Dermis blood vessel endothelial cell (primary cell): ENCODE data around the gene SLC4A2. TPM values are rescaled to one million over a fixed set of nuclear protein-coding genes. Genes with fewer than 3 reads are reported as not detected.
A peak's percentile ranks its signal among the peaks of the same experiment; 100 is the strongest.

Experiments
- DNase-seq: peaks from one replicate; pipeline ENCODE4 v3.0.0; 2010
- total RNA-seq: library from RNA; depleted of rRNA; stranded (reverse); fragments of >200 nt; gene quantifications from 2 replicates; pipeline ENCODE4 v1.2.3, GENCODE V29; 2014

SLC4A2 gene
- total RNA-seq, 1 donor from 2014 or later, result 93.6 TPM

DNA sequence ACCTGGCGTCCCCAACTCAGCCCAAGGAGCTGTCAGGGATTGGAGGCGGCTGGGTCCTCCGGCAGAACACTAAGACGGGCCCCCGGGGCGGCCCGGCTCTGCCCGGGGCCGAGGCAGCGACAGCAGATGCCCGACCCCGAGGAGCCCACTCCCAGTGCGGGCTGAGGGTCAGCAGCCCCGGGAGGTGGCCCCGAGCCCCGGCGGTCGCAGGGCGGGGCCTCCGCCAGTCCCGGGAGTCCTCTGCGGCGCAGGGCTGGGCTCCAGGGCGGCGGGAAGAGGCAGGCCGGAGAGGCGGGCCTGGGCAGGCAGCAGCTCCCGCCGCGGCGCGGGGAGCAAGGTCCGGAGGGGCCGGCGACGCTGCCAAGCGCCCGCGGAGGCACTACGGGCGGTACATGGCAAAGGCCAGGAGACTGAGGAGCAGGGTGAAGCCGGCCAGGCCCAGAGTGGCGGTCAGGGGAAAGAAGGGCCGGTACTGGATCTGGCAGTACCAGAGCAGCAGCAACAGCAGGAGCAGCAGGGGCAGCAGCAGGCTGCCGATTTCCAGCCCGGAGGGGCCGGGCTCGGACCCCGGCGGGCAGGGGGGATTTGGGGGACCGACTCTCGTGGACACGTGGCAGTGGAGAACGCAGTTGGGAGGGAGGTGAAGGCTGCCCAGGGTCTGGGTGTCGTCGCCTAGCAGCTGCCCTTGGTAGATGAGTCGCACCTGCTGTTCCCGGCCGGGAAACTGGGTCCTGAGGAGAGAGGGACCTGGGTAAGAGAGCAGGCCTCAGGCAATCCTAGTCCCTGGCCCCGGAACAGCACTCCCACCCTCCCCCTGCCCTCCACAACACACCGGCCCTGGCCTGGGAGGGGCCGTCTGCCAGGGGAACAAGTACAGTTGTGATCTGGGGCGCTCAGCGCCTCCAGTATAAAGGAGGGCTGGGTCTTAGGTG lies 22.0 kb downstream of the SLC4A2 start:
- peak; percentile 42 for DNase-seq

DNA sequence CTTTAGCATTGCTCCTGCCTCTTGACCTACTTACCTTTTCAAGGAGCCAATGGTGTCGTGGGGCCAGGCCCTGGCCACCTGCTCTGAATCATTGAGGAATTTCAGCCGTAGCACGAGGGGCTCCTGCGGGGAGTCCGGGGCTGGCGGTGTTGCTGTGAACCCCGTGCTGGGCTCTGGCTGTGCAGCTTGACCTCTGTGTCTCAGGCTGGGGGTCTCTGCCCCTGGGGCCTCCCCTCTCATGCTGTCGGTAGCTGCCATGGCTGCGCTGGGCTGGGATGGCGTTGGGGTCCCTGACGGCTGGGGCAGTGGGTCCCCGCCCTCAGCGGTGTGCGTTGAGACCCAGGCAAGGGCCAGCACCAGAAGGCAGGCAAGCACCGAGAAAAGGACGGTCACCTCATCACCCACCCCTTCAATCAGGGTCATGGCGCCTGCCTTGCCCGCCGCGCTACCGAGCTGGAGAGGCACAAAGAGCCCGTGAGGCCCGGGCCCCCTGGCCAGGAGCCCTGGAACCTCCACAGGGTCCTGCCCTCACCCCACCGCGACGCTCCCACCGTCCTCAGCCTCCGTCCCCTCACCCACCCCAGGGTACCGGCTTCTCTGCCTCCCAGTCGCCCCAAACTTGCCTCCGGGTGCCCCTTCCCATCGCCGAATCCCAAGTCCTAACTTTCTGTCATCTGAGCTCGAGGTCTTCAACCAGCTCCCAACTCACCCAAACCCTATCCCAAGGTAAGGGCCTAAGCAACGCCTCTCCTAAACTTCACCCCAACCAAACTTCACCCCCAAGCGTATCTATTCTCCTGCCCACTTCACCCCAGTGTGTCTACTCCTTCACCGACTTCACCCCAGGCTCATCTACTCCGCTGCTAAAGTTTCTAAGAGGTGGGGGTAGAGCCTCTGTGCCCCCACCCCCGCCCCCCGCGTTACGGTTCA lies 23.0 kb downstream of the SLC4A2 start:
- no peak for DNase-seq

DNA sequence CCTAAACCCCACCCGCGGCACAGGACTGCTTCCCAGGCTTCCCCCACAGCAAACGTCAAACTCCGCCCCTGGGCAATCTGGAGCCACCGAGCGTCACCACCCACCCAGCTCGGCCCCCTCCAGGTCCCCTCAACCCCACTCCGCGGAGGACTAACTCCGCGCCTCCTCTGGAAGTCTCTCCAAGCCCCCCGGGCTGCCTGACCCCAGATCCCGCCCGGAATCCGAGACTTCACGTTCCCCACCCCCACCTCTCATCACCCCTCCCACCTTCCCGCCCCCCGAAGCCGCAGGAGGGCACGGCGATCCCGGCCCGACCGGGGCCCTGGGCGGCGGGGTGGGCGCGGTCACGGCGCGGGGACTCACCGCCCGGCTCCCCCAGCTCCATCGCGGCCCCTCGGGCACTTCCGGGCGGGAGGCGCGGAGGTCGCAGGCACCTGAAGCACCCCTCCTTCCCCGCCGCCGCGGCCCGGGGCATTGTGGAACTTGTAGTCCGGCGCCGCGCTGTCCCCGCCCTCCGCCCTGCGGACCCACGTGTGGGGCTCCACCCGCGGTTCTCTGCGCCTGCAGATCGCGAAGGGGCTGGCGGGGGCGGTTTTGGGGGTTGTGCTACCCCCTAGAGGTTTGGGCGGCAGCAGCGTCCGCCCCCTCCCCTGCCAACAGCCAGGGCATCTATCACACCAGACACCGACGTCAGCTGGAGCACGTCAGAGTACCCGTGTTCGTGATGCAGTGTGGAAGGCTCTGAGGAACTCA lies 23.9 kb downstream of the SLC4A2 start, which contains the start of gene TMUB1:
Gene TMUB1 (minus strand): TSS at position 423 of the 753 bp plus-strand sequence. CDS start 930 bp downstream, outside the sequence.
- DNase-seq, result peak; percentile 69

DNA sequence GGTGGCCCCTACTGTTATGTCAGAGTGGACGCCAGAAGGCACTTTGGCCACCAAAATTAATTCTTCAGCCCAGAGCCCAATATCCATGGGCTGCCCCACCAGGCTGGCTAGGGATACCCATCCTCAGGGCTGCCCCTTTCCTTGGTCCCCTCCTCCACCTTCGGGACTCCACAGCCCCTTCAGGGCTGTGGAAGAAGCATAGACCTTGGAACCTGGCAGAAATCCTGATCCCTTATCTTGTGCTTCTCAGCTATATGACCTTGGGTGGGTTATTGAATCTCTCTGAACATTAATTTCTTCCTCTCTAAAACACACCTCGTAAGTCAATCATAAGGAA lies 24.4 kb downstream of the SLC4A2 start:
- no peak for DNase-seq

DNA sequence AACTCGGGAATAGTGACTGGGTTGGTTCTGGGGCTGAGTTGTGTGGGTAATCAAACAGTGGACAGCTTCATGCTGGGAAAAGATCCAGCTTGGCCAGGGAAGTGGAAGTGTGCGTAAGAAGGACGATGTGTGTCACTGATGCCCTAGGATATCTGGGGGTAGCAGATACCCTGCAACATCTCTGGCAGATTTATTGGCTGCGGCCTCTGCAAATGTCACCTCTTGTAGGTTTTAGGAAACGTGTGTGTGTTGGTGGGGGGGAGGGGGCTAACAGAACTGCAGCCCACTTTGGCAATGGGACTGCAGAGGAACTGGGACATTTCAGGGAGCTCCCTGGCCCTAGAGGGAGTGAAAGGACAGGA lies 25.9 kb downstream of the SLC4A2 start:
- DNase-seq, result no peak

DNA sequence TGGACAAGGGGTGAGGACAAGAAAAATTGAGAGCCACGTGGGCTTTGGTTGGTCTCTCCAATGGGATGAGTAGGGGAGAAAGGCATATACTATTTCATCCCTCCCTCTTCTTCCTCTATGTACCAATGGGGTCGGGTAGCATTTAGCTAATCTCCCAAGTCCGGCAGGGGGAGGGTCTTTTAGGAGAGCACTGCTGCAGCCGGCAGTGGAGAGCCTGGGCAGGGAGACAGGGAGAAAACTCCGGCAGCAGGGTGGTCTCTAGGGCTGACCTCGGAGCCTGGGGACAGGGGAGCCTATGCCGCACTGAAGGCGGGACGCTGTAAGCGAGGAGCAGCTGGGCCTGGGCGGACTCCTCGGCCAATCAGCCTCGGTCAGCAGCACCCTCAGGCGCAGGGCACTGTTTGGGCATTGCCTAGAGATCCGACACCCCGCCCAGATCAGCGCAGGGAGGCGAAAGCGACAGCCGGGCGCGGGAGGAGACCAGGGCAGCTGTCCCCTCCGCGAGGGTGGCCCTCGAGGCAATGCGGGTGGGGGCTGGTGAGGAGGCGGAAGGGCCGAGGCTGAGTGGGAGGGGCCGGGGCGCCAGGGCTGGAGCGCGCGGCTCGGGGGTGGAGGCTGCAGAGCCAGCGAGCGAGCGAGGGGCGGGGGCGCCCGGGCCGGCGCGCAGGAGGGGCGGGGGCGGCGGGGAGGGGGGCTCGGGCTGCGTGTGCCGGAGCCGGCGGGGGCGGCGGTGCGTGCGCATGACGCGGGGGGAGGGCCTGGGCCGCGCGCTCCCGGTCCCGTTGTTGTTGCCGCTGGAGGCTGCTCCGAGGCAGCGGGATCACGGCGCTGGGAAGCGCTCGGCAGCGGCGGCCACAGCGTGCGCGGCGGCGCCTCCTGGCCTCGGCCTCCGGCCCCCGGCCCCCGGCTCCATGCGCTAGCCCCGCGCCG lies 26.6 kb downstream of the SLC4A2 start, which contains the start of gene AGAP3:
Gene AGAP3 (plus strand): TSS at position 785 of the 930 bp plus-strand sequence. CDS start 267 bp downstream, outside the sequence.
- peak; percentile 87 for DNase-seq

DNA sequence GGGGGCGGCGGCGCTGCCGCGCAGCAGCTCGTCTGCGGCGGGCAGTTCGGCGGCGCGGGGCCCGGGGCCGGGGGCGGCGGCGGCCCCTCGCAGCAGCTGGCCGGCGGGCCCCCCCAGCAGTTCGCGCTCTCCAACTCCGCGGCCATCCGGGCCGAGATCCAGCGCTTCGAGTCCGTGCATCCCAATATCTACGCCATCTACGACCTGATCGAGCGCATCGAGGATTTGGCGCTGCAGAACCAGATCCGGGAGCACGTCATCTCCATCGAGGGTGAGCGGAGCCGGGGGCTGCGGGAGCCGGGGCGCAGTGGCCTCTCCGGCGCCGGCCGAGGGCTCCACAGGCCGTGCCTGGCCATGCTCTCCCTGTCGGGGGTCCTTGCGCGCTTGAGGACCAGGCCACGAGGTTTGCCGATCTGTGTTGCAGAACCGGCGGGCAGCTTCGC lies 27.4 kb downstream of the SLC4A2 start:
- peak; percentile 51 for DNase-seq

DNA sequence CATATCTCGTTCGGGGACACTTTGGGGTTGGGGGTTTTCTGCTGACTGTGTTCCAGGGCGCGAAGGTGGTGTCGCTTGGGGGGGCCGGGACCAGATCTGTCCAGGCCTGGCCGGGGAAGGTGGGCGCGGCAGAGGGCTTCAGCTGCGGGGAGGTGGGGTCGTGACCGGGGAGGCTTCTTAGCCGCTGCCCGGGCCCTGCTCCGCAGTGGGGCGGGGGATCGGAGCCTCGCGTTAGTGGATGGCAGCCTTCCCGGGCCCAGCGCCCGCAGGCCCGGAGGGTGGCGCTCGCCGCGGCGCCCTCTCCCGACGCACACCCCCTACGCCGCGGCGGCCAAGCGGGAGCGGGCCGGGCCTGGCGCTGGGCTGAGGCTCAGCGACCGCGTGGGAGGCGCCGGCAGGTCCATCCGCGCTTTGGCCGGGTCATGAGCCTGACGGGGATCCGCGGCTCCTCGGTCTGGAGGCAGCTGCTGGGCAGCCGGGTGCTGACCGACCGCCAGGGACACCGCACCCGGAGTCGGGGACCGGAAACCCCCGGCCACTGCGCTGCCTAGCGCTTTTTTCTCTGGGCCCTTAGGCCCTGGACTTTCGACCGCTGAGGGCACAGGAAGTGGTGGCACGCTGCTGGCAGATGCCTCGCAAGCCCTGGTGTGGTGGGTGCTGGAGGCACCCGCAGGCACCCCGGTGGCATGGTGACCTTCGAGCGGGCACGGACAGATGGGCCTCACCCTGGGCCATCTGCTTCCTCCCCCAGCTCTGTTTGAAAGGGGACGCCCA lies 28.0 kb downstream of the SLC4A2 start:
- DNase-seq, result peak; percentile 68

DNA sequence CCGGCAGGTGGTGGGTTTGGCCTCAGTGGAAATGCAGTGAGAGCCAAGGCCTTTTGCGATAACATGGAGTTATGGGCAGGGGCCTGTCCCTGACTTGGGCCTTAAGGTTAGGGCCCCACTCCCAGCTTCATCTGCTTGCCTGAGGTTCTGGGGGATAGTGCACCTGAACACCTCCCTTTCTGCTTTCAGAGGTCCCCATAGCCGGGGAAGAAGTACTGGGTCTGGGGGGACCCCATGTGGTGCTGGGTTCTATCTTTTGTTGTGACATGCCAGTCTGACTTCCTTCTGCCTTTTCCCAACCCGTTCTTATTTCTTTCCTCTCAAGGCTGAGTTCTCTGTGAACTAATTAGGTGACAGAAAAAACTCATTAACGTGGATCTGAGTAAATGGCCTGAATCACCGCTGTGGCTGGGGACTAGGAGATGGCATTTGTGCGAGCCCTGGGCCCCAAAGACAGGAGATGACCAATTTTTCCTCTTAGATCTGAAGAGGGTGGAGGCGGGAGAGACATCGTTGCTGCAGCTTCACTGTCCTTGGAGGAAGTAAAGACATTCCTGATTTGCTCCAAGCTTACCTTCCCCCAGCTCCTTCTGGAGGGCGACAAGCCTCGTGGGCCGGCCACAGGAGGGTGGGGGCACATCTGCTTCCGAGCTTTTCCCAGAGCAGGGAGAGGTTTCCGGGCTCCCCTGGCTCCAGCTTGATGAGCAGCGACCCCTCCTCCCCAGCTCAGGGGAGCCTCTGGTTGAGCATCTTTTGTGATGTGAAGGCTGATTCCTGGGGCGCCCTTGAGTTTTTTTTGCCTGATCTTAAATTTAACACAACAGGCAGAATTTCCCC lies 28.8 kb downstream of the SLC4A2 start:
- DNase-seq, result peak; percentile 57

DNA sequence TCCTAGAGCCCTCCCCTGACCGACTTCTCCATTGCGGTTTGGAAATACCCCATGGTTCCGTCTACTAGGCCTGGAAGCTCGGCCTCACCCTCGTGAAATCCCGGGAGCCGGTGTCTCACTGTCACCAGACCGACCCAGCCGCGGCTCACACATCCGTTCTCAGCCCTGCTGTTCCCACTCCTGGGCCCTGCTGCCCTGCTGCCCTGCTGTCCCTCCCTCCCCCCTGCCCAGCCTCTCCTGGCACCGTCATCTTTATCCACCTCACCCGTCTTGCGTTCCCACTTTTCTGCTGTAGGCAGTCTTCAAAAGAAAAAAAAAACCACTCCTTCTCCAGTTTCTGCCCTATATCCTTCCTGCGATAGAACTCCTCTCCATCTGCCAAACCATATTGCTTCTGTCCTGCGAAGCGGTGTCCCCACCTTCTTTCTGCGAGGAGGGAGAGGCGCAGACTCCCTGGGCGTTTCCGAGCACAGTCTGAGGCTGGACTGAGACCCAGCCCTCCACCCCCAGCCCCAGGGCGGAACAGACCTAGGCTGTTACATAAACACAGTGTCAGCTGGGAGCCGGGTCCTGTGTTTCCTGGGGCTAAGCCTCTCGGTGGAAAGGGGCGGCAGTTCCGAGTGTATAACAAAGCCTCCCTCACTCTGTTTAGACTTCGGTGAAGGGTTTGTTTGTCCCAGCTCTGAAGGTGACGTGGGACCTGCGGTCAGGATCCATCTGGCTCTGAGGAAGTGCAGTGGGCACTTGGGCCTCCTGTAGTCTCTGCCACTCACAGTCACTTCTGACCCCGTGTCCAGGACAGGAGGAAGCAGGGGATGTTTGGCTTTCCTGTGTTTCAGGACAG lies 29.7 kb downstream of the SLC4A2 start:
- DNase-seq, result peak; percentile 97

DNA sequence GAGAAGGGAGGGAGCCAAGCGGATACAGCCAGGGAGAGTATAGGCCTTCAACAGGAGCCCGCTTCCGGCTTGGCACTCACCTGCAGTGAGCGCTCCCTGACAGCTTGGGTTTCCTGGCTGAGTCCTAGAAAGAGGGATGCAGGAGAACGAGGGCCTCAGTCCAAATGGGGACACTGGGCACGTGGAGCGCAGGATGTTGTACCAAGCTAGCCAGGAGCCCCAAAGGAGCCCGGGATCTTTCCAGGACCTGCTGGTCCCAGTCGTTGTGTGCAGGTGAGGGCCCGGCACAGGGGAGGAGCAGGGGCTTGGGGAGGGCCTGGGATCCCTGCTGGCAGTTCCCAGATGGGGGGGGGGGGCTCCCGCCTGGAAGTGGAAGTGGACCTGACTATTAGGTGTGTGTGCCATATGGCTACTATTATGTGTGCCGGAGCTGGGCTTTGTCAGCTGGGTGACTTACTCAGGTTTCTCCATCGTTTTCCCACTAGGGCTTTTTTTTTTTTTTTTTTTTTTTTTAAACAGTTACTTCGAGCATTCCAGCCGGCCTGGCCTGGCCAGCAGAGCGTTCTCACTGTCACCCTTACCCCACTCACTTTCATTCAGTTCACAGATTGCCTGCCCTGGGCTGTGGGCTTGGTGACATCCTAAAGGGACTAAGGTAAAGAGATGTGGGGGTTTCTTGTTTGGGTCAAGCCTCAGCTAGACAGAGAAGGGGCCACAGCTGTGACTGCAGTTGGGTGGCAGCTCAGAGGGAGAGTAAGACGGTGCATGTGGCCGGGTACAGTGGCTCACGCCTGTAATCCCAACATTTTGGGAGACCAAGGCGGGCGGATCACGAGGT lies 30.7 kb downstream of the SLC4A2 start:
- DNase-seq, result peak; percentile 41

DNA sequence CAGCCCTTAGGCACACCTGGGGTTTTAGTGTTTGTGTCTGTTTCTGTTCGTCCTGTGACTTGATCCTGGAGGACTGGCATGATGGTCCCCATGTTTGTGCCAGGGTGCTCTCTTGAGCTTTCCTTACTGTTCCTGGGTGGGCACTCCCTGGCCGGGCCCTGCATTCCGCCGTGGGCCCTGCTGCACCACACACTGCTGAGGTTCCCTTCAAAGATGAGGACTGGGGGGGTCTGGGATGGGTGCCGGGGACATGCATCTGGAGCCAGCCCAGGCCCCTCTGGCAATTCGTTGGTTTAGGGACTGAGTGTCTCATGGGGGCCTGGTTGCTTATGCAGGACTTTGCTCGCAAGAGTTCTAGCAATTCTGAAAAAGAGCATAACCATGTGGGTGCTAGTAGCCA lies 31.6 kb downstream of the SLC4A2 start:
- DNase-seq, result no peak

DNA sequence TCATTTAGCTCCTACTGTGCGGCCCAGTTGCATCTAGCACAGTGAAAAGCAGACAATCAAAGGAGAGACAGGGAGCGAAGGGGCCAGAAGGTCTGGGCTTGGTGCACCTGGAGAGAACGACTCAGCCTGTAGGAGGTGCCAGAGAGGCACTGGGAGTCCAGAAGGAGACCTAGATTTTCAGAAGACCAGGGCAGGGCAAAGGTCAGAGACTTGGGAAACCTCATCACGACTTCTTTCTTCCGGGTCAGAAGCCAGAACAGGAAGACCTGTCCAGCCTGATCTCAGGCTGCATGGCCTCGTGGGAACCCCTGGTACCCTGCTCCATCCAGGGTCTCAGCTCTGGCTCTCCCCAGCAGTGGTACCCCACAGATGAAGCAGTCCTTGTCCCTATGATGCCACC lies 32.0 kb downstream of the SLC4A2 start:
- DNase-seq, result peak; percentile 63

DNA sequence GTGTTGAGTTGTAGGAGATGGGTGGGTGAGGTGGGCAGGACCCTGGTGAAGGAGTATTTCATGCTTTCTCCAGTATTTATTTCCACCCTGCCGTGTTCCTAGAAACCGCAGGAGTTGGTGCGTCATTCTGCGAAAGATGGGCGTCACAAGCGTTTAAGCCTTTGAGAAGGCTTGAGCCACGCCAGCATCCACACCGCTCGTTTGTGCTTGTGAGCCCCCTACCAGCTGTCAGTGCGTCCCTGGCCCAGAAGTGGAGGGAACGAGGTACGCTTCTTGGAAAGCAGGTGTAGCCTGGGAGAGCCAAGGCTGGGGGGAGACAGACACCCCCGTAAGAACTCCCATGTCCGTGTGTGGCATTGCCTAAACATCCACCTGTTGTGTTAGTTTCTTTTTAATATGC lies 32.6 kb downstream of the SLC4A2 start:
- no peak for DNase-seq

DNA sequence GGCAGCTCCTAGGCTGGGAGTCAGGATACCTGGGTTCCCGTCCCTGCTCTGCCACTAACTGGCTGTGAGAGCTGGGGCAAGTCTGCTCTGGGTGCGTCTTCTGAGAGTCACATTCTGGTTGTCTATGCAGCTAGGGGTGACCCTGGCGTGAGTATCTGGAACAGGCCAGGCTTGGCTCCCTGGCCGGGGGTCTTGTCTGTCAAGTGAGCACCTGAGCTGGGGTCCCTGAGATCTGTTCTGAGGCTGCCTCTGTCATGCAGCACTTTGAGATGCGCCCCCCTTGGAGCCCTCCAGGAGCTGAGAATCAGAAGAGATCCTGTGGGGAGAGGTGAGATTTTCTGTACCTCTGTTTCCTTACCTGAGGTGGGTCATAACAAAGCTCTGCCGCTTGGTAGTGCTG lies 34.4 kb downstream of the SLC4A2 start:
- no peak for DNase-seq

DNA sequence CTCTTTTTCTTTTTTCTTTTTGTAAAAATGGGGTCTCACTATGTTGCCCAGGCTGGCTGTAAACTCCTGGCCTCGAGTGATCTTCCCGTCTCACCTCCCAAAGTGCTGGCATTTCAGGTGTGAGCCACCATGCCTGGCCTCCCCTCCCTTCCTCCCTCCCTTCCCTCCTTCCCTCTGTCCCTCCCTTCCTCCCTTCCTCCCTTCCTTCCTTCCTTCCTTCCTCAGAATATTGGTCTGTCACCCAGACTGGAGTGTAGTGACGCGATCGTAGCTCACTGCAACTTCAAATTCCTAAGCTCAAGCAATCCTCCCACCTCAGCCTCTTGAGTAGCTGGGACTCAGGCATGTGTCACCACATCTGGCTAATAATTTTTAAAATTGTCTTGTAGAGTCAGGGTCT lies 35.3 kb downstream of the SLC4A2 start:
- no peak for DNase-seq

DNA sequence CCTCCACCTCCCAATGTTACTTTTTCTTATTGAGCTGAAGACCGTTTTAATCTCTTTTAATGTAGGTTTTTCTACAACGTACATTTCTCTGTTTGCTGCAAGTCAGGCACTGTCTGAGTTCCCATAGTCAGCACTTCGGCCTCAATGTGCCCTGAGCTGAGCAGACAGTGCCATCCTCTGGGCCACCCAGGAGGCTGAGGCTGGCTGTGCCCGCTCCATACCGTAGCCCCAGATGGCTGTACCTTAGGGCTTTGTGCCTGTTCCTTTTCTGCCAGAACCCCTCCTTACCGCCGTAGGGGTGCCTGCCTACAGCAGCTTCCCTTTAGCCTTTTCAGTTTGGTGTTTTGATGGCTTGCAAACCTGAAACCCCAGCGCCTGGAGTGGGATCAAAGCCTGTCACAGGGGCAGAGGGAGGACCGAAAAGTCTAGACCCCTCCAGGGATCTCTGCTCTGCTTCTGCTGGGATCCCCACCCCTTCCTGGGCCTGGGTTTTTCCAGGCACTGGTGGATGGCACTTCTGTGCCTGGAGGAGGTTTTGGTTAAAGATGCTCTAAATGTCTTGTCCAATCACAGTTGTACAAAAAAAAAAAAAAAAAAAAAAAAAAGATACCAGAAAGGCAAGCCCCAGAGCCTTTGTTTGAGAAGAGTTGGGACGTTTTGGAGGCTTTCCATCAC lies 35.9 kb downstream of the SLC4A2 start:
- DNase-seq, result no peak
